ENCODE data around the gene SRMS. TPM values are rescaled to one million over a fixed set of nuclear protein-coding genes. Genes with fewer than 3 reads are reported as not detected.

The SRMS gene
- total and polyA plus RNA-seq, 2 of the 13 experiments (the other 11 are each of a cell fraction or from before 2014, with no cell fraction given) = not detected

DNA sequence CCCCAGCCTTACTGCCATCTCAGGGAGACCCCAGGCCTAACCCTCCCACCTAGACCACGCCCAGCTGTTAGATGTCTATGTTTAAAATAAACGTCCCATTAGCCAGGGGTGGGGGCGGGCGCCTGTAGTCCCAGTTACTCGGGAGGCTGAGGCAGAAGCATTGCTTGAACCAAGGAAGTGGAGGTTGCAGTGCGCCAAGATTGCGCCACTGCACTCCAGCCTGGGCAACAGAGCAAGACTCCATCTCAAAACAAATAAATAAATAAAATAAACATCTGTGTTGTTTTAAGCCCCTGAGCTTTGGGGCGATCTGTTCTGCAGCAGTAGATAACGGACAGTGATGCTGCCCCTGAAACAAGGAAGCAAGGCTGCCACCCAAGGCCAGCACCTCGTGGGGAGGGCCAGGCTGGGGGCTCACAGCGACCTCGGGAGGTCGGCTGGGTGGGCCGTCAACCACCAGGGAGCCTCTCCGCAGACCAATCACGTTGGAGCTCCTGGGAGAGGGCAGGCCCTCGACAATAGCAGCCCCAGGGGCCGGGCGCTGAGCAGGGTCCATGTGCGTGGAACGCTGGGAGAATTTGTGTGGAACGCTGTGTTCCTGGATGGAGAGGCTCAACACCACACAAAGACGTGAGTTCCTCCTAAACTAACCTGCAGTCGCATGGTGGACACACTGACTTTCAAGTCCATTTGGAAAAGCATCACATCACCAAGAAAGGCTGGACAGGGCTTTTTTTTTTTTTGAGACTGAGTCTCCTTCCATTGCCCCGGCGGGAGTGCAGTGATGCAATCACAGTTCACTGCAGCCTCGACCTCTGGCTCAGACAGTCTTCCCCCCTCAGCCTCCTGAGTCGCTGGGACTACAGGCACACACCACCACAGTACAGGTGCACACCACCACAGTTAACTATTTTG lies 27.5 kb upstream of the SRMS start (continued):
- TF ChIP-seq KAT7 (CRISPR knock-in tag; IDR thresholded peaks at IDR 0.05; ENCODE audit: borderline replicate concordance) = no peak; the same call in 1 of the 2 replicates
- TF ChIP-seq RARA (CRISPR knock-in tag; IDR thresholded peaks at IDR 0.05) = peak; percentile 65; the same call in 1 of the 2 replicates
- TF ChIP-seq YEATS2 (CRISPR knock-in tag; IDR thresholded peaks at IDR 0.05; ENCODE audit: borderline replicate concordance) = no peak
- TF ChIP-seq, protein P1, sequence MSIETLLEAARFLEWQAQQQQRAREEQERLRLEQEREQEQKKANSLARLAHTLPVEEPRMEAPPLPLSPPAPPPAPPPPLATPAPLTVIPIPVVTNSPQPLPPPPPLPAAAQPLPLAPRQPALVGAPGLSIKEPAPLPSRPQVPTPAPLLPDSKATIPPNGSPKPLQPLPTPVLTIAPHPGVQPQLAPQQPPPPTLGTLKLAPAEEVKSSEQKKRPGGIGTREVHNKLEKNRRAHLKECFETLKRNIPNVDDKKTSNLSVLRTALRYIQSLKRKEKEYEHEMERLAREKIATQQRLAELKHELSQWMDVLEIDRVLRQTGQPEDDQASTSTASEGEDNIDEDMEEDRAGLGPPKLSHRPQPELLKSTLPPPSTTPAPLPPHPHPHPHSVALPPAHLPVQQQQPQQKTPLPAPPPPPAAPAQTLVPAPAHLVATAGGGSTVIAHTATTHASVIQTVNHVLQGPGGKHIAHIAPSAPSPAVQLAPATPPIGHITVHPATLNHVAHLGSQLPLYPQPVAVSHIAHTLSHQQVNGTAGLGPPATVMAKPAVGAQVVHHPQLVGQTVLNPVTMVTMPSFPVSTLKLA (IDR thresholded peaks at IDR 0.05) = no peak
- TF ChIP-seq ZNF460 (CRISPR knock-in tag; IDR thresholded peaks at IDR 0.05; ENCODE audit: borderline replicate concordance) = peak; percentile 98
- TF ChIP-seq SETDB1 (CRISPR knock-in tag; IDR thresholded peaks at IDR 0.05; ENCODE audit: borderline replicate concordance) = 0 out of 2 replicates have a peak, but pooled peaks have one; percentile 50
- peak; percentile 76; the same call in 1 of the 2 replicates for TF ChIP-seq HES4 (CRISPR knock-in tag; IDR thresholded peaks at IDR 0.05; ENCODE audit: borderline replicate concordance)
- 0 out of 2 replicates have a peak, but pooled peaks have one; percentile 20 for TF ChIP-seq KLF12 (CRISPR knock-in tag; IDR thresholded peaks at IDR 0.05; ENCODE audit: borderline replicate concordance)
- TF ChIP-seq, protein P2, sequence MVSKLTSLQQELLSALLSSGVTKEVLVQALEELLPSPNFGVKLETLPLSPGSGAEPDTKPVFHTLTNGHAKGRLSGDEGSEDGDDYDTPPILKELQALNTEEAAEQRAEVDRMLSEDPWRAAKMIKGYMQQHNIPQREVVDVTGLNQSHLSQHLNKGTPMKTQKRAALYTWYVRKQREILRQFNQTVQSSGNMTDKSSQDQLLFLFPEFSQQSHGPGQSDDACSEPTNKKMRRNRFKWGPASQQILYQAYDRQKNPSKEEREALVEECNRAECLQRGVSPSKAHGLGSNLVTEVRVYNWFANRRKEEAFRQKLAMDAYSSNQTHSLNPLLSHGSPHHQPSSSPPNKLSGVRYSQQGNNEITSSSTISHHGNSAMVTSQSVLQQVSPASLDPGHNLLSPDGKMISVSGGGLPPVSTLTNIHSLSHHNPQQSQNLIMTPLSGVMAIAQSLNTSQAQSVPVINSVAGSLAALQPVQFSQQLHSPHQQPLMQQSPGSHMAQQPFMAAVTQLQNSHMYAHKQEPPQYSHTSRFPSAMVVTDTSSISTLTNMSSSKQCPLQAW (CRISPR knock-in tag; IDR thresholded peaks at IDR 0.05) = peak; percentile 83
- no peak for TF ChIP-seq BRD4 (CRISPR knock-in tag; IDR thresholded peaks at IDR 0.05)
- TF ChIP-seq TRIM24 (CRISPR knock-in tag; IDR thresholded peaks at IDR 0.05) = no peak
- no peak for TF ChIP-seq FOXA1 (IDR thresholded peaks at IDR 0.05)
- TF ChIP-seq FOXA1 (CRISPR knock-in tag; IDR thresholded peaks at IDR 0.05) = 0 out of 2 replicates have a peak, but pooled peaks have one; percentile 42
- no peak for TF ChIP-seq ZNF34 (CRISPR knock-in tag; IDR thresholded peaks at IDR 0.05; ENCODE audit: borderline replicate concordance)
- no peak for TF ChIP-seq MTA3 (CRISPR knock-in tag; IDR thresholded peaks at IDR 0.05)
- TF ChIP-seq, protein P3, sequence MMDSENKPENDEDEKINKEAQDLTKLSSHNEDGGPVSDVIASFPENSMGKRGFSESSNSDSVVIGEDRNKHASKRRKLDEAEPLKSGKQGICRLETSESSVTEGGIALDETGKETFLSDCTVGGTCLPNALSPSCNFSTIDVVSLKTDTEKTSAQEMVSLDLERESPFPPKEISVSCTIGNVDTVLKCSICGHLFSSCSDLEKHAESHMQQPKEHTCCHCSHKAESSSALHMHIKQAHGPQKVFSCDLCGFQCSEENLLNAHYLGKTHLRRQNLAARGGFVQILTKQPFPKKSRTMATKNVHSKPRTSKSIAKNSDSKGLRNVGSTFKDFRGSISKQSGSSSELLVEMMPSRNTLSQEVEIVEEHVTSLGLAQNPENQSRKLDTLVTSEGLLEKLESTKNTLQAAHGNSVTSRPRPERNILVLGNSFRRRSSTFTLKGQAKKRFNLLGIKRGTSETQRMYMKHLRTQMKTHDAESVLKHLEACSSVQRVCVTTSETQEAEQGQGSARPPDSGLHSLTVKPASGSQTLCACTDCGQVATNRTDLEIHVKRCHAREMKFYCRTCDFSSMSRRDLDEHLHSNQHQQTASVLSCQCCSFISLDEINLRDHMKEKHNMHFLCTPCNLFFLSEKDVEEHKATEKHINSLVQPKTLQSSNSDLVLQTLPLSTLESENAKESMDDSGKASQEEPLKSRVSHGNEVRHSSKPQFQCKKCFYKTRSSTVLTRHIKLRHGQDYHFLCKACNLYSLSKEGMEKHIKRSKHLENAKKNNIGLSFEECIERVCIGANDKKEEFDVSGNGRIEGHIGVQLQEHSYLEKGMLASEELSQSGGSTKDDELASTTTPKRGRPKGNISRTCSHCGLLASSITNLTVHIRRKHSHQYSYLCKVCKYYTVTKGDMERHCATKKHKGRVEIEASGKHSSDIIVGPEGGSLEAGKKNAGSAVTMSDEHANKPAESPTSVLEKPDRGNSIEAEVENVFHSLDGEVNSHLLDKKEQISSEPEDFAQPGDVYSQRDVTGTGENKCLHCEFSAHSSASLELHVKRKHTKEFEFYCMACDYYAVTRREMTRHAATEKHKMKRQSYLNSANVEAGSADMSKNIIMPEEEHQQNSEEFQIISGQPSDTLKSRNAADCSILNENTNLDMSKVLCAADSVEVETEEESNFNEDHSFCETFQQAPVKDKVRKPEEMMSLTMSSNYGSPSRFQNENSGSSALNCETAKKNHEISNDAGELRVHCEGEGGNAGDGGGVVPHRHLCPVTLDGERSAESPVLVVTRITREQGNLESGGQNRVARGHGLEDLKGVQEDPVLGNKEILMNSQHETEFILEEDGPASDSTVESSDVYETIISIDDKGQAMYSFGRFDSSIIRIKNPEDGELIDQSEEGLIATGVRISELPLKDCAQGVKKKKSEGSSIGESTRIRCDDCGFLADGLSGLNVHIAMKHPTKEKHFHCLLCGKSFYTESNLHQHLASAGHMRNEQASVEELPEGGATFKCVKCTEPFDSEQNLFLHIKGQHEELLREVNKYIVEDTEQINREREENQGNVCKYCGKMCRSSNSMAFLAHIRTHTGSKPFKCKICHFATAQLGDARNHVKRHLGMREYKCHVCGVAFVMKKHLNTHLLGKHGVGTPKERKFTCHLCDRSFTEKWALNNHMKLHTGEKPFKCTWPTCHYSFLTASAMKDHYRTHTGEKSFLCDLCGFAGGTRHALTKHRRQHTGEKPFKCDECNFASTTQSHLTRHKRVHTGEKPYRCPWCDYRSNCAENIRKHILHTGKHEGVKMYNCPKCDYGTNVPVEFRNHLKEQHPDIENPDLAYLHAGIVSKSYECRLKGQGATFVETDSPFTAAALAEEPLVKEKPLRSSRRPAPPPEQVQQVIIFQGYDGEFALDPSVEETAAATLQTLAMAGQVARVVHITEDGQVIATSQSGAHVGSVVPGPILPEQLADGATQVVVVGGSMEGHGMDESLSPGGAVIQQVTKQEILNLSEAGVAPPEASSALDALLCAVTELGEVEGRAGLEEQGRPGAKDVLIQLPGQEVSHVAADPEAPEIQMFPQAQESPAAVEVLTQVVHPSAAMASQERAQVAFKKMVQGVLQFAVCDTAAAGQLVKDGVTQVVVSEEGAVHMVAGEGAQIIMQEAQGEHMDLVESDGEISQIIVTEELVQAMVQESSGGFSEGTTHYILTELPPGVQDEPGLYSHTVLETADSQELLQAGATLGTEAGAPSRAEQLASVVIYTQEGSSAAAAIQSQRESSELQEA (CRISPR knock-in tag; IDR thresholded peaks at IDR 0.05; ENCODE audit: not compliant biosample characterization) = no peak
- no peak for TF ChIP-seq SP140L (CRISPR knock-in tag; IDR thresholded peaks at IDR 0.05; ENCODE audit: borderline replicate concordance)
- TF ChIP-seq ZNF672 (CRISPR knock-in tag; IDR thresholded peaks at IDR 0.05) = no peak
